A549 treated with Hydrocortisone at 1 μM for 4 hours (cell line): ENCODE data around the gene WEE2. TPM values are rescaled to one million over a fixed set of nuclear protein-coding genes. Genes with fewer than 3 reads are reported as not detected.

Source experiments
- total RNA-seq: library from RNA; stranded (reverse); fragments of 200-300 nt; extraction: Qiagen RNA extraction; gene quantifications from 5 replicates; pipeline ENCODE4 v1.2.3, GENCODE V29; 2022

The WEE2 gene
- total RNA-seq: not detected in 5 replicates

GRCh38 chr7:141708351-141708750, at the start of gene WEE2:
Gene WEE2, plus strand, starts transcription at chr7:141708353. Its CDS starts 406 bp downstream, at chr7:141708759.

GRCh38 chr7:141702047-141702567, 6.0 kb upstream of the WEE2 start, which contains the start of gene DENND11:
Gene DENND11, minus strand, starts transcription at chr7:141702166. Its CDS starts 13 bp downstream, at chr7:141702153.

GRCh38 chr7:141737836-141738591, 29.9 kb downstream of the WEE2 start, which contains the start of gene SSBP1:
Gene SSBP1, plus strand, starts transcription at chr7:141738358. Its CDS starts 809 bp downstream, at chr7:141739167.

GRCh38 chr7:141763797-141764196, 55.6 kb downstream of the WEE2 start, which contains the start of gene TAS2R3:
Gene TAS2R3, plus strand, starts transcription at chr7:141764097. Its CDS starts 62 bp downstream, at chr7:141764159.

GRCh38 chr7:141776374-141776773, 68.2 kb downstream of the WEE2 start, which contains the start of gene TAS2R4:
Gene TAS2R4, plus strand, starts transcription at chr7:141776674. Its CDS starts 1,815 bp downstream, at chr7:141778489.

Other genes starting within 250 kb of the WEE2 start
- 26.8 to 39.2 TPM (median 29.6 TPM) in 5 replicates for gene AGK, start 156.9 kb upstream of the WEE2 start, total RNA-seq
- 4.1 to 7.5 TPM (median 5.5 TPM) in 5 replicates for gene DENND11, start 6.2 kb upstream of the WEE2 start, total RNA-seq
- gene SSBP1, start 30.0 kb downstream of the WEE2 start, total RNA-seq: 283 to 320 TPM (median 296 TPM) in 5 replicates
- gene TAS2R3, start 55.7 kb downstream of the WEE2 start, total RNA-seq: not detected in 5 replicates
- gene TAS2R4, start 68.3 kb downstream of the WEE2 start, total RNA-seq: 0.06 to 0.18 TPM (median 0.10 TPM) in 5 replicates
- gene TAS2R5, start 81.9 kb downstream of the WEE2 start, total RNA-seq: 0.31 to 0.63 TPM (median 0.40 TPM) in 5 replicates
- gene PRSS37, start 133.1 kb downstream of the WEE2 start, total RNA-seq: not detected in 5 replicates
- gene OR9A4, start 208.0 kb downstream of the WEE2 start, total RNA-seq: not detected in 5 replicates
- not detected in 5 replicates for gene CLEC5A, start 238.6 kb downstream of the WEE2 start, total RNA-seq